Measurements from ENCODE around the gene PPIB. TPM values are rescaled to one million over a fixed set of nuclear protein-coding genes. Genes with fewer than 3 reads are reported as not detected.

Gene PPIB
- total and polyA plus RNA-seq, 2 experiments from 2014 or later: 398 to 870 TPM

GRCh38 chr15:64144192-64144564, 18.6 kb downstream of the PPIB start (continued):
- no peak for TF ChIP-seq CTCF (conservative IDR thresholded peaks at IDR 0.05; ENCODE audit: low read depth in 2 of 2)
- TF ChIP-seq POLR2AphosphoS5 (IDR thresholded peaks at IDR 0.05; ENCODE audit: low read depth): no peak
- TF ChIP-seq STAT1 (IDR thresholded peaks at IDR 0.05; ENCODE audit: unreplicated experiment): no peak
- no peak for TF ChIP-seq NANOG (IDR thresholded peaks at IDR 0.05; ENCODE audit: borderline replicate concordance)
- TF ChIP-seq CREB1 (CRISPR knock-in tag; IDR thresholded peaks at IDR 0.05; ENCODE audit: low read depth): no peak
- TF ChIP-seq, protein P1, sequence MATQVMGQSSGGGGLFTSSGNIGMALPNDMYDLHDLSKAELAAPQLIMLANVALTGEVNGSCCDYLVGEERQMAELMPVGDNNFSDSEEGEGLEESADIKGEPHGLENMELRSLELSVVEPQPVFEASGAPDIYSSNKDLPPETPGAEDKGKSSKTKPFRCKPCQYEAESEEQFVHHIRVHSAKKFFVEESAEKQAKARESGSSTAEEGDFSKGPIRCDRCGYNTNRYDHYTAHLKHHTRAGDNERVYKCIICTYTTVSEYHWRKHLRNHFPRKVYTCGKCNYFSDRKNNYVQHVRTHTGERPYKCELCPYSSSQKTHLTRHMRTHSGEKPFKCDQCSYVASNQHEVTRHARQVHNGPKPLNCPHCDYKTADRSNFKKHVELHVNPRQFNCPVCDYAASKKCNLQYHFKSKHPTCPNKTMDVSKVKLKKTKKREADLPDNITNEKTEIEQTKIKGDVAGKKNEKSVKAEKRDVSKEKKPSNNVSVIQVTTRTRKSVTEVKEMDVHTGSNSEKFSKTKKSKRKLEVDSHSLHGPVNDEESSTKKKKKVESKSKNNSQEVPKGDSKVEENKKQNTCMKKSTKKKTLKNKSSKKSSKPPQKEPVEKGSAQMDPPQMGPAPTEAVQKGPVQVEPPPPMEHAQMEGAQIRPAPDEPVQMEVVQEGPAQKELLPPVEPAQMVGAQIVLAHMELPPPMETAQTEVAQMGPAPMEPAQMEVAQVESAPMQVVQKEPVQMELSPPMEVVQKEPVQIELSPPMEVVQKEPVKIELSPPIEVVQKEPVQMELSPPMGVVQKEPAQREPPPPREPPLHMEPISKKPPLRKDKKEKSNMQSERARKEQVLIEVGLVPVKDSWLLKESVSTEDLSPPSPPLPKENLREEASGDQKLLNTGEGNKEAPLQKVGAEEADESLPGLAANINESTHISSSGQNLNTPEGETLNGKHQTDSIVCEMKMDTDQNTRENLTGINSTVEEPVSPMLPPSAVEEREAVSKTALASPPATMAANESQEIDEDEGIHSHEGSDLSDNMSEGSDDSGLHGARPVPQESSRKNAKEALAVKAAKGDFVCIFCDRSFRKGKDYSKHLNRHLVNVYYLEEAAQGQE (IDR thresholded peaks at IDR 0.05; ENCODE audit: unreplicated experiment): no peak

- TF ChIP-seq CTCF (conservative IDR thresholded peaks at IDR 0.05; ENCODE audit: low read depth in 2 of 2) (peak in 1 of 2 experiments; percentile 30; a peak in 2 of 4 replicates), NANOG (IDR thresholded peaks at IDR 0.05; ENCODE audit: borderline replicate concordance) (no peak)
- Mint-ChIP-seq H3K27ac (no peak overlapping the region), H3K9me3 (no peaks in the 10 kb centered on the region; the same call in 2 of the 3 replicates)
Observed at GRCh38 chr15:64143276-64143675, 19.5 kb downstream of the PPIB start.

More at GRCh38 chr15:64143276-64143675, 19.5 kb downstream of the PPIB start:
- H3K4me1 ChIP-seq (ENCODE audit: insufficient read depth): peaks cover 3% of the 10 kb centered on the region; the same call in 1 of the 2 replicates
- no peak overlapping the region for H2AFZ ChIP-seq
- Mint-ChIP-seq H3K36me3 (ENCODE audit: low read depth) (peaks cover 1% of the 10 kb centered on the region; the same call in 1 of the 3 replicates), H3K4me1 (no peaks in the 10 kb centered on the region; the same call in 1 of the 3 replicates), H3K4me3 (no peak overlapping the region), H3K27me3 (ENCODE audit: insufficient read depth, low read depth, poor library complexity) (peaks cover 6% of the 10 kb centered on the region)
- H3K4me2 ChIP-seq: no peak overlapping the region
- no peak for DNase-seq (ENCODE audit: low spot score)
- H3F3A ChIP-seq (replicated peaks; ENCODE audit: low read depth): no peaks in the 10 kb centered on the region
- no peaks in the 10 kb centered on the region for H3K79me2 ChIP-seq (replicated peaks; ENCODE audit: insufficient read depth)
- no peaks in the 10 kb centered on the region for H3K9me2 ChIP-seq (ENCODE audit: insufficient read depth)
- H3K36me3 ChIP-seq (ENCODE audit: insufficient read depth): no peaks in the 10 kb centered on the region
- no peak overlapping the region for H3K27ac ChIP-seq (ENCODE audit: low read depth)
- ATAC-seq: peak; percentile 12; the same call in 1 of the 3 replicates
- no peaks in the 10 kb centered on the region for H3K27me3 ChIP-seq (ENCODE audit: insufficient read depth)
- H3K4me3 ChIP-seq: no peak overlapping the region
- no peaks in the 10 kb centered on the region; the same call in 1 of the 2 replicates for H4K20me1 ChIP-seq (replicated peaks; ENCODE audit: insufficient read depth)
